Measurements from ENCODE around the gene ARRB2.

- TF ChIP-seq GATA2 (IDR thresholded peaks at IDR 0.05; ENCODE audit: low read depth, low read length) (no peak), GATA3 (IDR thresholded peaks at IDR 0.05; ENCODE audit: low read depth, low read length) (no peak)
Observed at GRCh38 chr17:4663711-4664110, 46.7 kb upstream of the ARRB2 start.

Measured in SH-SY5Y (cell line).